Ureter (tissue), 1 donor: Measurements from ENCODE around the gene TESMIN. TPM values are rescaled to one million over a fixed set of nuclear protein-coding genes. Genes with fewer than 3 reads are reported as not detected.

Experiments
- DNase-seq: peaks from one replicate; pipeline ENCODE4 v3.0.0-alpha.2; 2020; ENCODE audit warnings: low spot score
- total RNA-seq: library from RNA; stranded (reverse); gene quantifications from one replicate; pipeline ENCODE4 v1.2.4, GENCODE V29; 2023
- donor health status: DM: yes; HTN: yes; CAD: no.

The TESMIN gene
- total RNA-seq, 1 donor from 2014 or later: 7.7 TPM

GRCh38 chr11:68683536-68684384 is 67.6 kb downstream of the TESMIN start:
- DNase-seq: no peak

- no peak for DNase-seq
These were observed 68.2 kb downstream of the TESMIN start for GRCh38 chr11:68683121-68683520.

- no peak for DNase-seq
These were observed 68.8 kb downstream of the TESMIN start for GRCh38 chr11:68682531-68682961.

GRCh38 chr11:68680541-68681231 is 70.6 kb downstream of the TESMIN start:
- no peak for DNase-seq

GRCh38 chr11:68678031-68678441 is 73.3 kb downstream of the TESMIN start:
- no peak for DNase-seq

GRCh38 chr11:68677432-68677831 is 73.9 kb downstream of the TESMIN start:
- DNase-seq: no peak

GRCh38 chr11:68674461-68674860 is 76.9 kb downstream of the TESMIN start:
- no peak for DNase-seq

- no peak for DNase-seq
These were observed 77.3 kb downstream of the TESMIN start for GRCh38 chr11:68673991-68674390.

- DNase-seq: no peak
These were observed 77.9 kb downstream of the TESMIN start for GRCh38 chr11:68673306-68673945.

- DNase-seq: no peak
These were observed 80.9 kb downstream of the TESMIN start for GRCh38 chr11:68670208-68670992.

- DNase-seq: no peak
These were observed 81.8 kb downstream of the TESMIN start for GRCh38 chr11:68669301-68670090.

GRCh38 chr11:68667511-68668500 is 83.5 kb downstream of the TESMIN start:
- no peak for DNase-seq

- no peak for DNase-seq
These were observed 84.5 kb downstream of the TESMIN start for GRCh38 chr11:68666849-68667248.

- DNase-seq: no peak
These were observed 85.9 kb downstream of the TESMIN start for GRCh38 chr11:68665436-68665835.

GRCh38 chr11:68664906-68665305 is 86.4 kb downstream of the TESMIN start:
- no peak for DNase-seq

- no peak for DNase-seq
These were observed 87.2 kb downstream of the TESMIN start for GRCh38 chr11:68664141-68664540.

GRCh38 chr11:68663482-68664010 is 87.8 kb downstream of the TESMIN start:
- no peak for DNase-seq

- DNase-seq: no peak
These were observed 89.4 kb downstream of the TESMIN start for GRCh38 chr11:68661697-68662603.
